Measurements from ENCODE around the gene IL24. TPM values are rescaled to one million over a fixed set of nuclear protein-coding genes. Genes with fewer than 3 reads are reported as not detected.
A peak's percentile ranks its signal among the peaks of the same experiment; 100 is the strongest.

The IL24 gene
- polyA plus RNA-seq, 1 donor, result 0.48 TPM

DNA sequence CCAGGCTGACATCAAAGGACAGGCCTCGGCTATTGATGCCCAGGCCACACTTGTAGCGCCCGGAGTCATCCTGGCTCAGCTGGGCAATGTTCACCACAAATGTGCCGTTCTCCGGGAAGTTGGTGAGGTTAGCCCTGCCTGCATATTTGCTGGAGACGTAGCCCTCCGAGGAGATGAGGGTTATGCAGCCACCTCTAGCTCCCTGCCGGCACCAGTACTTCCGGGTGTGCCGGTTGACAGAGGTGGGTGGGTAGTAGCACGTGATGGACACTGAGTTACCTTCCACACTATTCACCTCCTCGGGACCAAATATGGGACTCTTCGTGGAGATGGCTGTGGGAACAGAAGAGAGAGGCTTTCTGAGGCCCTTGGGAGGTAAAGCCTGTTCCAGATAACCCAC, 41.9 kb downstream of the IL24 start:
- no CpG with 5 or more reads among the region's 13 CpGs for WGBS (ENCODE audit: insufficient coverage, low lambda C conversion rate)
- Histone ChIP-seq H3K27me3 (ENCODE audit: control insufficient read depth, insufficient read depth, low read length) (no peaks in the 10 kb centered on the region), H3K9me3 (ENCODE audit: control insufficient read depth, low read depth, low read length) (no peaks in the 10 kb centered on the region), H3K36me3 (ENCODE audit: control insufficient read depth, insufficient read depth, low read length) (no peaks in the 10 kb centered on the region), H3K4me1 (ENCODE audit: control insufficient read depth, insufficient read depth, low read length) (peaks cover 35% of the 10 kb centered on the region), H3K27ac (ENCODE audit: low read length) (no peak overlapping the region), H3K4me3 (ENCODE audit: low read length) (no peak overlapping the region)
- DNase-seq, result no peak

DNA sequence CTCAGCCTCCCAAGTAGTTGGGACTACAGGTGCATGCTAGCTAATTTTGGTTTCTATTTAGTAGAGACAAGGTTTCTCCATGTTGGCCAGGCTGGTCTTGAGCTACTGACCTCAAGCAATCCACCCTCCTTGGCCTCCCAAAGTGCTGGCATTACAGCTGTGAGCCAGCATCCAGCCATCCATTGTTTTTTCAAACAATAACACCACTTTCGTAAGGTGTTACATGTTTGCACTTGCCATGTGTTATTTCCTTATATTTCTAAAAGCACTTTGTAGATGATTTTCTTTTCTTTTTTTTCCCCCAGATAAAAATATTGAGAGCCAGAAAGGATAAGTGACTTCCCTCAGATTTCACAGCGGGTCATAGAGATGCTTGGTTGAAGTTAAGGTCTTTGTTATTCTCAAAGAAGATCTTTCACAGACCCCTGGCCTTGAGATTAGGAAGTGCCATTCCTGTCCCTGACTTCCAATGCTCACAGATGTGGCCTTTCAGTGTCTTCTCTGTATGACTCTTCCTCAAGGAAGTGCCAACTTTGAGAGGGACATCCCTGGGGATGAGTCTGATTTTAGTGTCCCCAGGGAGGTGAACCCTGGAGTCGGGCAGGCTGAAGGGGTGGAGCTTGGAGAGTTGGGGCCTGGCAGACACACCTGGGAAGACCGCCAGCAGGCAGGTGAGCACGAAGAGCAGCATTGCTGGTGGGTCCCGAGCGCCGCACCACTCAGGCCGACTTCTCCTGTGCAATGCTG, 42.8 kb downstream of the IL24 start:
- Histone ChIP-seq H3K9me3 (ENCODE audit: control insufficient read depth, low read depth, low read length) (no peaks in the 10 kb centered on the region), H3K27ac (ENCODE audit: low read length) (no peak overlapping the region), H3K36me3 (ENCODE audit: control insufficient read depth, insufficient read depth, low read length) (no peaks in the 10 kb centered on the region), H3K4me3 (ENCODE audit: low read length) (no peak overlapping the region), H3K4me1 (ENCODE audit: control insufficient read depth, insufficient read depth, low read length) (peaks cover 35% of the 10 kb centered on the region), H3K27me3 (ENCODE audit: control insufficient read depth, insufficient read depth, low read length) (no peaks in the 10 kb centered on the region)
- no CpG with 5 or more reads among the region's 9 CpGs for WGBS (ENCODE audit: insufficient coverage, low lambda C conversion rate)
- no peak for DNase-seq

DNA sequence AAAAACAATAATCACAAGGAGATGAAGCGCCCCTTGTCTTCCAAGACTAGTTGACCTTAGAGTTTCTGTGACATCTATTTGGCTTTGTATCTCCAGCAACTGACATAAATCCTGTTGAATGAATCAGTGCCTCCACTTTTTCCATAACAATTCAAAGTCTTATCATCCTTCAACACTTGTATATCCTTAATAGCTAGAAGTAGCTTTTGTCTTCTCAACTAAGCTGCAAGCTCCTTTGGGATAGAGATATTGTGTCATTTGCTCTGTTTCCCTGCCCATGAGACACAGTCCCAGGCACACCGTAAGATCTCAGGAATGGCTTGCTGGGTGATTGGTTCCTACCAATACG, 43.3 kb downstream of the IL24 start:
- DNase-seq, result no peak
- H3K9me3 ChIP-seq (ENCODE audit: control insufficient read depth, low read depth, low read length), result no peaks in the 10 kb centered on the region
- WGBS (ENCODE audit: insufficient coverage, low lambda C conversion rate), result no CpG with 5 or more reads among the region's 3 CpGs
- H3K27me3 ChIP-seq (ENCODE audit: control insufficient read depth, insufficient read depth, low read length), result no peaks in the 10 kb centered on the region
- no peak overlapping the region for H3K4me3 ChIP-seq (ENCODE audit: low read length)
- H3K36me3 ChIP-seq (ENCODE audit: control insufficient read depth, insufficient read depth, low read length), result no peaks in the 10 kb centered on the region
- H3K4me1 ChIP-seq (ENCODE audit: control insufficient read depth, insufficient read depth, low read length), result peaks cover 35% of the 10 kb centered on the region
- H3K27ac ChIP-seq (ENCODE audit: low read length), result peak overlapping the region; percentile 77

DNA sequence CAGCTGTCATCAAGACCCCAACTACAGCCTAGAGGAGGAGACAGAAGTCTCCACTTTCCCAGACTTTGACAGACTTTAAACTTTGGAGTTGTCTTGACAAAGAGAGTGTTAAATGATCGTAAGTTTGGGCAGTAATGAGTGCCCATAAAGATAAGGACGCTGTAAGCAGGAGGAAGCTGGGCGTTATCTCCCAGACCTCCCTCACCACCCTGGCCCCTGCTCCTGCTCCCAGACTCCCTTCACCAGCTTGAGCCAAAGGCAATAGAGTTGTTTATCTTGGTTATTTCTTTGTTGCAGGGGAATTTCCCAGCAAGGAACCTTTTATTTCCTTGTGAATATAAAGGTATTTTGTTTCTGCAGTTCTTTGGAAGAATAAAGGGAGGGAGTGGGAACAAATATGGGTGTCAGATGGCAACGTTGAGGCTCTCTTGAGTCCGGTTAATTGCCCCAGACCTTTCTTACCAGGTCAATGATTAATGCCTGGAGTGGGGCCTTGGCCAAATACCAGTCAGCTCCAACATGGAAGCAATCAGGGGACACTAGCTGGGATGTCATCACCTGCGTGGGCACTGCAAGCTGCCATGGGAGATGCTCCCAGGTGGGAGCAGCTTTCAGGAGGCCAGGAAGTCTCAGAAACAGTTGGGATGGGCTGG, 44.6 kb downstream of the IL24 start:
- no peak overlapping the region for H3K4me3 ChIP-seq (ENCODE audit: low read length)
- DNase-seq, result peak; percentile 88 to 94
- peak overlapping the region; percentile 77 for H3K27ac ChIP-seq (ENCODE audit: low read length)
- H3K9me3 ChIP-seq (ENCODE audit: control insufficient read depth, low read depth, low read length), result no peaks in the 10 kb centered on the region
- no peaks in the 10 kb centered on the region for H3K27me3 ChIP-seq (ENCODE audit: control insufficient read depth, insufficient read depth, low read length)
- H3K36me3 ChIP-seq (ENCODE audit: control insufficient read depth, insufficient read depth, low read length), result no peaks in the 10 kb centered on the region
- H3K4me1 ChIP-seq (ENCODE audit: control insufficient read depth, insufficient read depth, low read length), result peaks cover 30% of the 10 kb centered on the region
- WGBS (ENCODE audit: insufficient coverage, low lambda C conversion rate), result no CpG with 5 or more reads among the region's 6 CpGs

DNA sequence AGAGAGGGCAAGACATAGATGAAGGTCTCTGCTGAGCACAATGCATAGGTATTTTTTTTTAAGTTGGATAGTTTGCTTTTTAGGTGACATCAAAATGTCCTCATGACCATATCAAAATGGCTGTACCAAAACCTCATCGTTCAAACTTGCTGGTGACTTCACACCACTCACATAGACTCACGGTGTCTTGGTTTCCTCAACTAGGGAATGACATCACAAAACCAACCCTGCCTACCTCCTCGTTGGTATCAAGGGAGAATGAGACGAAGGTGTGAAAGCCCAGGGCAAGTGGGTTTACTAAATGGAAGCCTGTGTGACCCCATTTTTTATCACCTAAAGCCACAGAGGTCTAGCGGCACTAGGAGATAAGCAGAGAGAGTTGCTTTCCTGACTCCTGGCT, 47.5 kb downstream of the IL24 start:
- Histone ChIP-seq H3K4me1 (ENCODE audit: control insufficient read depth, insufficient read depth, low read length) (peaks cover 30% of the 10 kb centered on the region), H3K27ac (ENCODE audit: low read length) (no peak overlapping the region), H3K4me3 (ENCODE audit: low read length) (no peak overlapping the region), H3K36me3 (ENCODE audit: control insufficient read depth, insufficient read depth, low read length) (no peaks in the 10 kb centered on the region), H3K9me3 (ENCODE audit: control insufficient read depth, low read depth, low read length) (no peaks in the 10 kb centered on the region), H3K27me3 (ENCODE audit: control insufficient read depth, insufficient read depth, low read length) (no peaks in the 10 kb centered on the region)
- DNase-seq, result no peak
- WGBS (ENCODE audit: insufficient coverage, low lambda C conversion rate), result no CpG with 5 or more reads among the region's 5 CpGs

DNA sequence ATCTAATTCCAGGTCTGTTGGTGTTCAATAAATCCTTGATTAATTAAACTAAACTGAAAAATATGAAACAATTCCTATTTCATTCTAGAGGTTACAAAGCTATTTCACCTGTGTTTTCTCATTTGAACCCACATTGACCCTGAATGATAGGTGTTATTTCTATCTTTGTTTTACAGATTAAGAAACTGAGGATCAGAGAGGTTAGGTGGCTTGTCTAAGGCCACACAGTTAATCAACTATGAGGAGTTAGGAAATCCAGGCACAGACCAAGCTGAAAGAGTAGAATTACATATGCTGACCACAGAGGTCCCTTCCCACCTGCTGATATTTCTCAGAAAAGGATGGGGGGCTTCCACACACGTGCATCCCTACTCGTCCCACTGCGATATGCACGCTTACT, 48.5 kb downstream of the IL24 start:
- no peak overlapping the region for H3K27ac ChIP-seq (ENCODE audit: low read length)
- no peaks in the 10 kb centered on the region for H3K27me3 ChIP-seq (ENCODE audit: control insufficient read depth, insufficient read depth, low read length)
- no peaks in the 10 kb centered on the region for H3K9me3 ChIP-seq (ENCODE audit: control insufficient read depth, low read depth, low read length)
- H3K4me3 ChIP-seq (ENCODE audit: low read length), result no peak overlapping the region
- no peaks in the 10 kb centered on the region for H3K36me3 ChIP-seq (ENCODE audit: control insufficient read depth, insufficient read depth, low read length)
- no CpG with 5 or more reads among the region's 4 CpGs for WGBS (ENCODE audit: insufficient coverage, low lambda C conversion rate)
- peaks cover 30% of the 10 kb centered on the region for H3K4me1 ChIP-seq (ENCODE audit: control insufficient read depth, insufficient read depth, low read length)
- DNase-seq, result no peak

DNA sequence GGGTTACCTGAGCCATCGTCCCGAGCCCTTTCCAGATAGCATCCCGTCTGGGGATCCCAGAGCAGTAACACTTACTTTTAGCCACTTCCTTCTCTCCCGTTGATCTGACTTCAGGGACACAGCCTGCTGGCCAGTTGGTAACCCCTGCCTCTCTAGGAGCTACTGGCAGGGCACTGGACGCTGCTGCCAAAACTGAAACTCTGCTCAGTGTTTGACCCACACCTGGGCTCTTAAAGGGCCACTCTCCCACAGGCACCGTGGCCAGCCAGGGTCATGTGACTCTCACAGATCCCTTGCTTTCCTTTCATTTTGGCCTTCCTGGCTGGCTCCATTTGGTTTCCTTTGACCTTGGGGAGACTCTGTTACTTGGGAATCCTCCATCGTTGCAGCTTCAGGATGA, 49.0 kb downstream of the IL24 start, which contains the start of gene PIGR:
PIGR (minus strand) TSS at position 206 of the 400 bp plus-strand sequence. CDS start 5,935 bp downstream, outside the sequence.
- no peaks in the 10 kb centered on the region for H3K27me3 ChIP-seq (ENCODE audit: control insufficient read depth, insufficient read depth, low read length)
- peaks cover 30% of the 10 kb centered on the region for H3K4me1 ChIP-seq (ENCODE audit: control insufficient read depth, insufficient read depth, low read length)
- H3K27ac ChIP-seq (ENCODE audit: low read length), result no peak within 1 kb of the TSS
- no peak within 1 kb of the TSS for H3K4me3 ChIP-seq (ENCODE audit: low read length)
- no peaks in the 10 kb centered on the region for H3K9me3 ChIP-seq (ENCODE audit: control insufficient read depth, low read depth, low read length)
- H3K36me3 ChIP-seq (ENCODE audit: control insufficient read depth, insufficient read depth, low read length), result no peaks in the 10 kb centered on the region
- peak in 1 of 2 donors; percentile 35 for DNase-seq
- no CpG with 5 or more reads among the region's 7 CpGs for WGBS (ENCODE audit: insufficient coverage, low lambda C conversion rate)

DNA sequence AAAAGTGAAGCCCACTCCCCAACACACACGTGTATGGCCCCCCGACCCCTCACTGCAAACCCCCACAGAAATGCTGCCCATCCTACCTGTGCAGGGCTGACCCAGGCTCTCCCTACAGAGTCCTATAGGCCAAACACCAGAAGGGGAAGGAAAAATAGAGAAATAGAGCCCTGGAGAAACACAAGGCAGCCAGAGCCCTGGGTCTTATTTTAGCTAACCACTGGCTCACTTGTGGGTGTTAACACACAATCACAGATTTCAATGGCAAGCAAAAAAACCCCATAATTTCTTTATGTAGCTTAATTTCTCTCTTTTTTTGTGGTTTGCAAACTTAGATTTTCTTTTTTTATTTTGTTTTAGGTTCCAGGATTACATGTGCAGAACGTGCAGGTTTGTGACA, 50.0 kb downstream of the IL24 start:
- no CpG with 5 or more reads among the region's 3 CpGs for WGBS (ENCODE audit: insufficient coverage, low lambda C conversion rate)
- Histone ChIP-seq H3K4me1 (ENCODE audit: control insufficient read depth, insufficient read depth, low read length) (peaks cover 31% of the 10 kb centered on the region), H3K9me3 (ENCODE audit: control insufficient read depth, low read depth, low read length) (no peaks in the 10 kb centered on the region), H3K4me3 (ENCODE audit: low read length) (no peak overlapping the region), H3K27ac (ENCODE audit: low read length) (no peak overlapping the region), H3K36me3 (ENCODE audit: control insufficient read depth, insufficient read depth, low read length) (no peaks in the 10 kb centered on the region), H3K27me3 (ENCODE audit: control insufficient read depth, insufficient read depth, low read length) (no peaks in the 10 kb centered on the region)
- DNase-seq, result no peak

DNA sequence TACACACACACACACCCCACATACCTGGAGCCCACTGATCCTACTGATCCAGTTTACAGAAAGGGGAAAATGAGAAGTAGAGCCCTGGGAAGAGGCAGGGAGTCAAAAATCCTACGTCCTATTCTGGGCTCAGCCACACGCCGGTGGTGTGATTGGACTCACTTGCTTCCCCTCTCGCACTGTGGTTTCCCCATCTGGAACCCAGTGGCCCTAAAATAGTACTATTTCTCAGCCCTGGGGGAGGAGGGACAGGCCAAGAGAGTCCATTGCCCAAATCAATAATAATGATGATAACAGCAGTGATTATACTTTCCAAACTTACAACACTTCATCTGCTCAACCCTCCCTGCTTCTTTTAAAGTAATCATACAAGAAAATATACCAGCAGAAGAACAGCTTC, 52.0 kb downstream of the IL24 start:
- Histone ChIP-seq H3K4me3 (ENCODE audit: low read length) (no peak overlapping the region), H3K27ac (ENCODE audit: low read length) (no peak overlapping the region), H3K27me3 (ENCODE audit: control insufficient read depth, insufficient read depth, low read length) (no peaks in the 10 kb centered on the region), H3K36me3 (ENCODE audit: control insufficient read depth, insufficient read depth, low read length) (no peaks in the 10 kb centered on the region), H3K4me1 (ENCODE audit: control insufficient read depth, insufficient read depth, low read length) (peaks cover 41% of the 10 kb centered on the region), H3K9me3 (ENCODE audit: control insufficient read depth, low read depth, low read length) (no peaks in the 10 kb centered on the region)
- WGBS (ENCODE audit: insufficient coverage, low lambda C conversion rate), result no CpG with 5 or more reads among the region's 4 CpGs
- no peak for DNase-seq

DNA sequence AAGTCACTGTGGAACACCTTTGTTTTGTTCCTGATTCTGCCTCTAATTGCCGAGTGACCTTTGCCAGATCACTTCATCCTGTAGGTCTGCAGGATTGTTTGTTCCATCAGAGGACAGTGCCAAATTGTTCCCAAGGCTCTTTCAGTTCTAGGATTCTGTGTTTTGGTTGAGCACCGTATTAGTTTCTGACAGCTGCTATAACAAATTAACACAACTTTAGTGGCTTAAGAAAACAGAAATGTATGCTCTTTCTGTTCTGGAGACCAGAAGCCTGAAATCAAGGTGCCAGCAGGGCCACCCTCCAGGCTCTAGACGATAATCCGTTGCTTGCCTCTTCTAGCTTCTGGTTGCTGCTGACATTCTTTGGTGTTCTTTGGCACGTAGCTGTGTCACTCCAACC, 52.4 kb downstream of the IL24 start:
- no CpG with 5 or more reads among the region's 5 CpGs for WGBS (ENCODE audit: insufficient coverage, low lambda C conversion rate)

More for the DNA sequence above, 52.4 kb downstream of the IL24 start:
- Histone ChIP-seq H3K9me3 (ENCODE audit: control insufficient read depth, low read depth, low read length) (no peaks in the 10 kb centered on the region), H3K27ac (ENCODE audit: low read length) (no peak overlapping the region), H3K4me3 (ENCODE audit: low read length) (no peak overlapping the region), H3K36me3 (ENCODE audit: control insufficient read depth, insufficient read depth, low read length) (no peaks in the 10 kb centered on the region), H3K27me3 (ENCODE audit: control insufficient read depth, insufficient read depth, low read length) (no peaks in the 10 kb centered on the region), H3K4me1 (ENCODE audit: control insufficient read depth, insufficient read depth, low read length) (peaks cover 45% of the 10 kb centered on the region)
- no peak for DNase-seq

All from large intestine (tissue), 3 donors.